Measurements from ENCODE around the gene TNS3. TPM values are rescaled to one million over a fixed set of nuclear protein-coding genes. Genes with fewer than 3 reads are reported as not detected.

Gene TNS3
- total and polyA plus RNA-seq, 2 donors (not counting 3 experiments of a cell fraction or from before 2014, with no cell fraction given), result 10.4 to 45.1 TPM

DNA sequence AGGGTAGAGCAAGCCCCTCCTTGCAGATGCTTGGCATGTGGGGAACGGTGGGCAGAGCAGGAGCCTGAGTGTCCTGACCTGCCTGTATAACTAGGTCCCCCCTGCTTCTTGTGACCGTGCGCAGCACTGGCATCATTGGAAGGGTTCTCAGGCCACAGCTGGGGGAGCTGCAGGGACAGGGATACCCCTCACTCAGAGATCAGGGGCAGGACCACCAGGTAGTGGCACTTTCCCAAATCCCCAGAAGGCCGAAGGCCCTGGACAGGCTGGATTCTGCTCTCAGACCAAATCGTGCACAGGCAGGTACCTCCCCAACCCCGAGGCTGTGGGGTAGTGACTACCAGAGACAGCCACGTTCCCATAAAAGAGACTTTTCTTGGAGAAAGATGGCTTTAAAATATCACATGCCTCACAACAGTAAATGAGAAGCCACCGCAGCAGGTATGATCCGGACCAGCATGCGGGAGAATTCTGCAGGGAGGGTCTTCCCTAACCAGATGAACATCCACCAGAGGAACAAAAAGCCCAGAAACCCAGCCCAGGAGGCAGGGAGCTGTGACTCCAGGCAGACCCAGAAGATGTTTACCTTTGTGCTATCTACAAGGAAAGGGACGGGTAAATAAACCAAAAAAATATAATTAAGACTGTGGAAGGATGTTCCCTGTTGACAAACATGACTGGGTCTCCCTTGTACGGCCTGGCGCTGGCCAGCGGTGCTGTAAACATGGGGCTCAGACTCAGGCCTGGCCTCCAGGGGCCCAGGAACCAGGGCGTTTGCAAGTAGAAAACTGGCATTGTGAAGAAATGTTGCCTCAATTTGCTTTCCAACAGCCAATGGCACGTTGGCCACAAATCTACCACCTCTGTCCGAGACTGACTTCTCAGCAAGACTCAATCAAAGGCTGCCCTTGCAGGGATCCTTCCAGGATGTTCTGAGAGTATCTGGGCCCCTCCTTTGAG, 180.0 kb downstream of the TNS3 start:
- no peak overlapping the region for H2AFZ ChIP-seq (ENCODE audit: low read depth, low read length)
- no peak overlapping the region for H3K4me2 ChIP-seq (ENCODE audit: insufficient read depth, low read length)
- no peaks in the 10 kb centered on the region for H3K9me3 ChIP-seq (replicated peaks; ENCODE audit: control insufficient read depth, insufficient read depth, low read length)
- no peaks in the 10 kb centered on the region for H3K4me1 ChIP-seq (ENCODE audit: control insufficient read depth, extremely low read depth, insufficient read depth, low read length)
- BruUV-seq (replicated peaks), result no TSS peak
- dilution Hi-C loops (cut with MboI; ENCODE audit: extremely low pct_ligation_motif_present, low sequenced_read_pairs) (no loop called here), intact Hi-C loops (cut with micrococcal nuclease) (no loop called here)
- peaks cover 0 to 1% of the 10 kb centered on the region in 2 experiments for H3K36me3 ChIP-seq (ENCODE audit: control insufficient read depth in 2 of 2, extremely low read depth in 1 of 2, insufficient read depth in 2 of 2, low read length in 2 of 2)
- CTCF ChIA-PET, result interaction anchor here (1.3 to 2.0 kb wide), 2 partner anchors 136 to 418 kb away, joined by 3 to 10 read pairs; no protein-coding TSS in a partner anchor
- H3K27ac ChIP-seq (ENCODE audit: insufficient read depth, low read depth, low read length), result no peak overlapping the region
- H3K9me1 ChIP-seq (replicated peaks; ENCODE audit: control insufficient read depth, extremely low read depth, insufficient read depth, low read length), result no peaks in the 10 kb centered on the region
- H4K20me1 ChIP-seq (replicated peaks; ENCODE audit: control insufficient read depth, extremely low read depth, insufficient read depth, low read length), result no peaks in the 10 kb centered on the region
- no peak for TF ChIP-seq POLR2AphosphoS5 (IDR thresholded peaks at IDR 0.05; ENCODE audit: insufficient read depth, low read depth, low read length)
- FAIRE-seq (no peak), DNase-seq (ENCODE audit: low read depth, low spot score) (no peak)
- POLR2A ChIA-PET, result no interaction called here
- no peaks in the 10 kb centered on the region for H3K79me2 ChIP-seq (ENCODE audit: control insufficient read depth, insufficient read depth, low read length)
- no peak overlapping the region for H3K9ac ChIP-seq (replicated peaks; ENCODE audit: extremely low read depth, insufficient read depth, low read length)
- H3K4me3 ChIP-seq (replicated peaks in 1 of 3; ENCODE audit: insufficient read depth in 1 of 3, low read depth in 1 of 3, low read length in 3 of 3), result no peak overlapping the region
- H3K27me3 ChIP-seq (ENCODE audit: control insufficient read depth in 2 of 2, insufficient read depth in 2 of 2, low read length in 2 of 2), result no peaks in the 10 kb centered on the region

DNA sequence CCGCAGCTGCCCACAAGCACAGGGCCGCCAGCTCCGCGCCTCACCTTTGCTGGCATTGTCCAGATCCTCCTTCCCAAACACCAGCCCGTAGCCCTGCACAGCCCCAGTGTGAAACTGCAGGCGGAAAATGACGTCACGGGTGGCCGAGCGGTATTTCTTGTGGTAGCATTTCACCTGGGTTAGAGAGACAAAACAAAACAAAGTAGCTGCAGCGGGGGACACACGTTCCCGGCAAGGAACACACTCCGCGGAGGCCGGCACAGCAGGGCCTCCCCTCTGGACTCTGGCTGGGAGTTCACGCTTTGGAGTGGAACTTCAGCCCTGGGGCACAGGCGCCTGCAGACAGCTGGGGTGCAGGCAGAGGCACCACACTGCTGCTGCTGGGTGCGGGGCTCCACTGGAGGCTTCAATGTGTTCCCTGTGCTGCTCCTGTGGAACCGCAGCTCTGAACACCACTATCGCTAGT, 181.1 kb downstream of the TNS3 start:
- no peaks in the 10 kb centered on the region for H3K27me3 ChIP-seq (ENCODE audit: control insufficient read depth in 2 of 2, insufficient read depth in 2 of 2, low read length in 2 of 2)
- no peak for TF ChIP-seq EZH2 (IDR thresholded peaks at IDR 0.05; ENCODE audit: borderline replicate concordance, low read depth, low read length, severe bottlenecking)
- no peak for TF ChIP-seq POLR2AphosphoS5 (IDR thresholded peaks at IDR 0.05; ENCODE audit: insufficient read depth, low read depth, low read length)
- no peak for TF ChIP-seq POLR2A (IDR thresholded peaks at IDR 0.05; ENCODE audit: low read depth, low read length)
- no peak for TF ChIP-seq FOS (IDR thresholded peaks at IDR 0.05; ENCODE audit: borderline replicate concordance, insufficient read depth, low read length)
- TF ChIP-seq, protein P1, sequence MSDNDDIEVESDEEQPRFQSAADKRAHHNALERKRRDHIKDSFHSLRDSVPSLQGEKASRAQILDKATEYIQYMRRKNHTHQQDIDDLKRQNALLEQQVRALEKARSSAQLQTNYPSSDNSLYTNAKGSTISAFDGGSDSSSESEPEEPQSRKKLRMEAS (IDR thresholded peaks at IDR 0.05; ENCODE audit: insufficient read depth, insufficient read length), result no peak
- no peak for TF ChIP-seq JUN (IDR thresholded peaks at IDR 0.05; ENCODE audit: borderline replicate concordance, insufficient read depth, insufficient read length, low read depth)
- TF ChIP-seq GATA2 (IDR thresholded peaks at IDR 0.05; ENCODE audit: insufficient read depth, insufficient read length, low read depth, low read length), result no peak
- no peak for TF ChIP-seq MYC (IDR thresholded peaks at IDR 0.05; ENCODE audit: low read depth, low read length)
- TF ChIP-seq, protein P2, sequence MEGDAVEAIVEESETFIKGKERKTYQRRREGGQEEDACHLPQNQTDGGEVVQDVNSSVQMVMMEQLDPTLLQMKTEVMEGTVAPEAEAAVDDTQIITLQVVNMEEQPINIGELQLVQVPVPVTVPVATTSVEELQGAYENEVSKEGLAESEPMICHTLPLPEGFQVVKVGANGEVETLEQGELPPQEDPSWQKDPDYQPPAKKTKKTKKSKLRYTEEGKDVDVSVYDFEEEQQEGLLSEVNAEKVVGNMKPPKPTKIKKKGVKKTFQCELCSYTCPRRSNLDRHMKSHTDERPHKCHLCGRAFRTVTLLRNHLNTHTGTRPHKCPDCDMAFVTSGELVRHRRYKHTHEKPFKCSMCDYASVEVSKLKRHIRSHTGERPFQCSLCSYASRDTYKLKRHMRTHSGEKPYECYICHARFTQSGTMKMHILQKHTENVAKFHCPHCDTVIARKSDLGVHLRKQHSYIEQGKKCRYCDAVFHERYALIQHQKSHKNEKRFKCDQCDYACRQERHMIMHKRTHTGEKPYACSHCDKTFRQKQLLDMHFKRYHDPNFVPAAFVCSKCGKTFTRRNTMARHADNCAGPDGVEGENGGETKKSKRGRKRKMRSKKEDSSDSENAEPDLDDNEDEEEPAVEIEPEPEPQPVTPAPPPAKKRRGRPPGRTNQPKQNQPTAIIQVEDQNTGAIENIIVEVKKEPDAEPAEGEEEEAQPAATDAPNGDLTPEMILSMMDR (IDR thresholded peaks at IDR 0.05; ENCODE audit: extremely low read depth in 1 of 2, insufficient read depth in 1 of 2, low read depth in 1 of 2, low read length in 2 of 2), result no peak
- FAIRE-seq, result no peak
- ChIA-PET POLR2A (no interaction called here), CTCF (interaction anchor here (2.0 kb wide), 1 partner anchor 135 kb away, joined by 10 read pairs; no protein-coding TSS in a partner anchor)
- no peaks in the 10 kb centered on the region for H3K9me3 ChIP-seq (replicated peaks; ENCODE audit: control insufficient read depth, insufficient read depth, low read length)
- H2AFZ ChIP-seq (ENCODE audit: low read depth, low read length), result no peak overlapping the region
- no peaks in the 10 kb centered on the region for H3K4me1 ChIP-seq (ENCODE audit: control insufficient read depth, extremely low read depth, insufficient read depth, low read length)
- H3K79me2 ChIP-seq (ENCODE audit: control insufficient read depth, insufficient read depth, low read length), result no peaks in the 10 kb centered on the region
- no peak overlapping the region for H3K27ac ChIP-seq (ENCODE audit: insufficient read depth, low read depth, low read length)
- BruUV-seq (replicated peaks), result no TSS peak
- dilution Hi-C loops (cut with MboI; ENCODE audit: extremely low pct_ligation_motif_present, low sequenced_read_pairs) (no loop called here), intact Hi-C loops (cut with micrococcal nuclease) (no loop called here)
- H3K4me3 ChIP-seq (replicated peaks in 1 of 3; ENCODE audit: insufficient read depth in 1 of 3, low read depth in 1 of 3, low read length in 3 of 3), result no peak overlapping the region
- no peak overlapping the region for H3K9ac ChIP-seq (replicated peaks; ENCODE audit: extremely low read depth, insufficient read depth, low read length)
- DNase-seq (ENCODE audit: low read depth, low spot score), result no peak
- H3K4me2 ChIP-seq (ENCODE audit: insufficient read depth, low read length), result no peak overlapping the region
- peaks cover 3 to 7% of the 10 kb centered on the region in 2 experiments for H3K36me3 ChIP-seq (ENCODE audit: control insufficient read depth in 2 of 2, extremely low read depth in 1 of 2, insufficient read depth in 2 of 2, low read length in 2 of 2)
- no peaks in the 10 kb centered on the region for H4K20me1 ChIP-seq (replicated peaks; ENCODE audit: control insufficient read depth, extremely low read depth, insufficient read depth, low read length)
- H3K9me1 ChIP-seq (replicated peaks; ENCODE audit: control insufficient read depth, extremely low read depth, insufficient read depth, low read length), result no peaks in the 10 kb centered on the region

Data from endothelial cell of umbilical vein (primary cell).